Left lung (tissue), 10 donors: ENCODE data around the gene GAS6. TPM values are rescaled to one million over a fixed set of nuclear protein-coding genes. Genes with fewer than 3 reads are reported as not detected.
A peak's percentile ranks its signal among the peaks of the same experiment; 100 is the strongest.
"Not testable (repeated sequence)": the region's sequence is repeated elsewhere in the genome, so short reads cannot be mapped to it uniquely, and the experiment has no call there.

Experiments
- ATAC-seq: fragments of 200-7000 bp; cut with Tn5 transposase; one replicate; pipeline ENCODE4 v1.9.1; 2020; ENCODE audit warnings: moderate library complexity
- DNase-seq, 4 donors: peaks; one replicate each; pipeline ENCODE4 v3.0.0-alpha.2; 2013 to 2020
- H3K27ac ChIP-seq, 2 donors: fragments of 200-600 bp; sonication (generic) in 1 of 2; one replicate each; pipeline versions ENCODE4 v1.5.0 to v1.8.0; 2020 to 2021
- H3K27me3 ChIP-seq, 2 donors: fragments of 200-600 bp; sonication (generic) in 1 of 2; one replicate each; pipeline versions ENCODE4 v1.5.0 to v1.8.0; 2020 to 2021
- H3K36me3 ChIP-seq, 2 donors: fragments of 200-600 bp; sonication (generic) in 1 of 2; one replicate each; pipeline versions ENCODE4 v1.5.0 to v1.8.0; 2020 to 2021
- H3K4me1 ChIP-seq, 2 donors: fragments of 200-600 bp; one replicate each; pipeline ENCODE4 v1.8.0; 2021
- H3K4me3 ChIP-seq, 2 donors: fragments of 200-600 bp; sonication (generic) in 1 of 2; one replicate each; pipeline versions ENCODE4 v1.5.0 to v1.8.0; 2020 to 2021; ENCODE audit warnings: mild to moderate bottlenecking in 1 of 2
- H3K9me3 ChIP-seq, 2 donors: fragments of 200-600 bp; sonication (generic) in 1 of 2; one replicate each; pipeline versions ENCODE4 v1.5.0 to v1.8.0; 2020 to 2021
- intact Hi-C, 2 donors: fragments of 100-400 bp; cut with DNase I; formaldehyde crosslinking; loops; one replicate each; pipeline versions ENCODE4 v1.11.2 to v1.14.2; 2022
- polyA plus RNA-seq, 6 donors: library from polyadenylated mRNA; unstranded; fragments of 120-200 nt; gene quantifications; one replicate each; pipeline ENCODE4 v1.2.1, GENCODE V29; 2013; ENCODE audit not compliant: insufficient read length in 6 of 6
- total RNA-seq, 2 donors: library from RNA; stranded (reverse); fragmentation: NEBNext Ultra II Directional; extraction: Animal tissue kit (Norgen Biotek cat#: 25700); gene quantifications; one replicate each; pipeline ENCODE4 v1.2.1, GENCODE V29; 2021
- TF ChIP-seq, protein P1 (sequence below), 2 donors: fragments of 200-600 bp; sonication (generic) in 1 of 2; IDR thresholded peaks; one replicate each; pipeline versions ENCODE4 v1.5.0 to v1.8.0; 2021; ENCODE audit warnings: antibody characterized with exemption in 2 of 2
- donor health status: DM: no; HTN: yes; CAD: no.
- donor health status: DM: no; HTN: no; CAD: no.

Gene GAS6
- total and polyA plus RNA-seq, 8 donors, result 24.8 to 169 (median 33.5) TPM

DNA sequence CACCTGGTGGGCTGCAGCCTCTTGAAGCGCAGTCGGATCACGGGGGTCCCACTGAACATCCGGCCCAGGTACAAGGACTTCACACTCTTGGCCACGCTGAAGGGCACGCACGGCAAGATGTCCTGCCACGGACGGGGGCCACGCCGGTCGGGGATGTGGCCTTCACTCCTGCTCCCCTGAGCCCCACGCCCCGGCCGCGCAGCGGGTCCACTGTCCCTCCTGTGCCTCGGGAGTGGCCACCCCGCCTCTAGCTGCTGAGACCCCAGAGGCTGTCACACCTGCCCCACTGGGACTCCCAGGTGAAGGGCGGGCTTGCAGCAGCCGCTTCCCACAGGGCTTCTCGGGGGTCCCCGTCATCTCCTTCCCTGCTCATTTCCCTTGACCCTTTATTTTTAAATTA, 31.2 kb downstream of the GAS6 start:
- H3K27me3 ChIP-seq, result no peaks in the 10 kb centered on the region
- H3K9me3 ChIP-seq, result no peaks in the 10 kb centered on the region
- DNase-seq (peak in 1 of 4 donors; percentile 81), ATAC-seq (no peak)
- H3K4me3 ChIP-seq, result no peak overlapping the region
- TF ChIP-seq, protein P1, sequence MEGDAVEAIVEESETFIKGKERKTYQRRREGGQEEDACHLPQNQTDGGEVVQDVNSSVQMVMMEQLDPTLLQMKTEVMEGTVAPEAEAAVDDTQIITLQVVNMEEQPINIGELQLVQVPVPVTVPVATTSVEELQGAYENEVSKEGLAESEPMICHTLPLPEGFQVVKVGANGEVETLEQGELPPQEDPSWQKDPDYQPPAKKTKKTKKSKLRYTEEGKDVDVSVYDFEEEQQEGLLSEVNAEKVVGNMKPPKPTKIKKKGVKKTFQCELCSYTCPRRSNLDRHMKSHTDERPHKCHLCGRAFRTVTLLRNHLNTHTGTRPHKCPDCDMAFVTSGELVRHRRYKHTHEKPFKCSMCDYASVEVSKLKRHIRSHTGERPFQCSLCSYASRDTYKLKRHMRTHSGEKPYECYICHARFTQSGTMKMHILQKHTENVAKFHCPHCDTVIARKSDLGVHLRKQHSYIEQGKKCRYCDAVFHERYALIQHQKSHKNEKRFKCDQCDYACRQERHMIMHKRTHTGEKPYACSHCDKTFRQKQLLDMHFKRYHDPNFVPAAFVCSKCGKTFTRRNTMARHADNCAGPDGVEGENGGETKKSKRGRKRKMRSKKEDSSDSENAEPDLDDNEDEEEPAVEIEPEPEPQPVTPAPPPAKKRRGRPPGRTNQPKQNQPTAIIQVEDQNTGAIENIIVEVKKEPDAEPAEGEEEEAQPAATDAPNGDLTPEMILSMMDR (IDR thresholded peaks at IDR 0.05), result no peak
- peaks cover 7 to 9% of the 10 kb centered on the region in 2 donors for H3K4me1 ChIP-seq
- no peak overlapping the region for H3K27ac ChIP-seq
- intact Hi-C loops, result no loop called here
- peaks cover 0 to 38% of the 10 kb centered on the region in 2 donors for H3K36me3 ChIP-seq

DNA sequence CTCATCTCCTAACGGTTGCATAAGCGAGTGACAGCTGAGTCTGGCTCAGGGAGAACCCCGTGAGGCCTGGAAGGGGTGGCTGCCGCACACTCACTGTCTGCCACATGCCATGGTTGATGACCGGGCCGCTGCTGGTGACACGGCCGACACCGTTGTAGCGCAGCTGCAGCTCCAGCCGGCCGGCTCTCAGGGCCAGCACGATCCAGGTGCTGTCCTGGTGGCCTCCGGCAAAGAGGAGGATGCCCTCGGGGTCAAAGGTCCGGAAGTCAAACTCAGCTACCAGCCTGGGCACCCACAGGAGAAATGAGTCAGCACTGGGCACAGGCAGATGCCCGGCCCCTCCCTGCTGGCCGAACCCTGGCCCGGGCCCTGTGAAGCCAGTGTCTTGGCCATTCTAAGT, 31.7 kb downstream of the GAS6 start:
- intact Hi-C loops, result no loop called here
- Histone ChIP-seq H3K4me1 (peaks cover 3 to 4% of the 10 kb centered on the region in 2 donors), H3K36me3 (peaks cover 0 to 43% of the 10 kb centered on the region in 2 donors), H3K9me3 (no peaks in the 10 kb centered on the region), H3K27me3 (no peaks in the 10 kb centered on the region), H3K4me3 (no peak overlapping the region), H3K27ac (no peak overlapping the region)
- peak in 2 of 4 donors; percentile 25 to 77 for DNase-seq
- TF ChIP-seq, protein P1 (IDR thresholded peaks at IDR 0.05), result no peak
- ATAC-seq, result no peak

DNA sequence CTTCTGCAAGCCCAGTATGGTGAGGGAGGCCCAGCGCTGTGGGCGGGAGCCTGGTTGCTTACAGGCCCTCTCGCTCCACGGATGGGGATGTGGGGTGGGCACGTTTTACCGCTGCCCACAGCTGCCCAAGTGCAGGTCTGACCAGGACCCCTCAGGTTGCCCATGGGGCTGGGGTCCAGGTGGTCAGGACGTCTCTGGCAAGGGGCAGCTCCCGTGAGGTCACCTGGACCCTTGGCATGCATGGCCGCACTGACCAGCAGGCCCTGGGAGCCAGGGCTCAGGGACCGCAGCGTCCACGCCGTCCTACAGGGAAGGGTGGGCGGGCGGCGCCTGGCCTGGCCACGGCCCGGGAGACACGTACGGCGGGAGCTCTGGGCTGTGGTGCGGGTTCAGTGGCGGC, 32.8 kb downstream of the GAS6 start:
- no peak overlapping the region for H3K4me3 ChIP-seq
- ATAC-seq (no peak), DNase-seq (peak in 1 of 4 donors; percentile 71)
- no peaks in the 10 kb centered on the region for H3K27me3 ChIP-seq
- H3K9me3 ChIP-seq, result no peaks in the 10 kb centered on the region
- TF ChIP-seq, protein P1 (IDR thresholded peaks at IDR 0.05), result no peak
- no peaks in the 10 kb centered on the region for H3K4me1 ChIP-seq
- intact Hi-C loops, result no loop called here
- peaks cover 0 to 52% of the 10 kb centered on the region in 2 donors for H3K36me3 ChIP-seq
- H3K27ac ChIP-seq, result no peak overlapping the region

DNA sequence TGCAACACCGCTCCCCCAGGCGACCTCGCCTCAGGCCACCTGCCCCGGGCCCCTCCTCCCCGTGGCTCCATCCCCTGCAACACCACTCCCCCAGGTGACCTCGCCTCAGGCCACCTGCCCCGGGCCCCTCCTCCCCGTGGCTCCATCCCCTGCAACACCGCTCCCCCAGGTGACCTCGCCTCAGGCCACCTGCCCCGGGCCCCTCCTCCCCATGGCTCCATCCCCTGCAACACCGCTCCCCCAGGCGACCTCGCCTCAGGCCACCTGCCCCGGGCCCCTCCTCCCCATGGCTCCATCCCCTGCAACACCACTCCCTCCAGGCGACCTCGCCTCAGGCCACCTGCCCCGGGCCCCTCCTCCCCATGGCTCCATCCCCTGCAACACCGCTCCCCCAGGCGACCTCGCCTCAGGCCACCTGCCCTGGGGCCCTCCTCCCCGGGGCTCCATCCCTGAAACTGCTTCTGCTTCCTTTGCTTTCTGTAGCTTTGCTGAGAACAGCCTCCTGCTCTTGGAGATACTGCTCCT, 33.4 kb downstream of the GAS6 start:
- H3K4me3 ChIP-seq, ATAC-seq, H3K27me3 ChIP-seq, H3K9me3 ChIP-seq, H3K4me1 ChIP-seq, intact Hi-C loops, DNase-seq, H3K27ac ChIP-seq: not testable (repeated sequence)
- peaks cover 0 to 57% of the 10 kb centered on the region in 2 donors for H3K36me3 ChIP-seq

DNA sequence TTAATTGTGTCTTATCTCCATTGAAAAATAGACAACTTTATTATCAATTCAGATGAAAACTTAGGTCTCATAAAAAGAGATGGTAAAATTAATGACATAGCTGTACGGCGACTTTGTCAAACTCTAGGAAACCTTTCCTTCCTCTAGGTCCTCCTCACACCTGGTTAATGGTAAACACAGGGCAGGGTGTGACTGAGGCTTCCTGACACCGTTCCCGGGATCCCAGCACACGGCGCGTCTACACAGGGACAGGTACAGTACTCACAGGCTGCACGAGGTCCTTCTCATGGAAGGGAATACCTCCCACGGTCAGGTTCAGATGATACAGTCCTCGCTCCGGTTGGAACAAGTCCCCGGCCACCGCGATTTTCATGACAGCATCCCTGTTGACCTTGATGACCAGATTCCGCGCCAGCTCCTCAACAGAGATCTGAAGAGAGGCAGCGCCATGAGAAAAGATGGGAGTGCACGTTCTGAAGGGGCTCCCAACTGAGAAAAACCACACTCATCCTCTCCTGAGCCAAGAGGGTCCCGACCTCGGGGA, 35.5 kb downstream of the GAS6 start:
- H3K4me3 ChIP-seq, result no peak overlapping the region
- H3K36me3 ChIP-seq, result peaks cover 0 to 52% of the 10 kb centered on the region in 2 donors
- H3K27ac ChIP-seq, result no peak overlapping the region
- ATAC-seq, result no peak
- DNase-seq, result no peak
- no peaks in the 10 kb centered on the region for H3K9me3 ChIP-seq
- TF ChIP-seq, protein P1 (IDR thresholded peaks at IDR 0.05), result no peak
- intact Hi-C loops, result no loop called here
- H3K4me1 ChIP-seq, result no peaks in the 10 kb centered on the region
- no peaks in the 10 kb centered on the region for H3K27me3 ChIP-seq

DNA sequence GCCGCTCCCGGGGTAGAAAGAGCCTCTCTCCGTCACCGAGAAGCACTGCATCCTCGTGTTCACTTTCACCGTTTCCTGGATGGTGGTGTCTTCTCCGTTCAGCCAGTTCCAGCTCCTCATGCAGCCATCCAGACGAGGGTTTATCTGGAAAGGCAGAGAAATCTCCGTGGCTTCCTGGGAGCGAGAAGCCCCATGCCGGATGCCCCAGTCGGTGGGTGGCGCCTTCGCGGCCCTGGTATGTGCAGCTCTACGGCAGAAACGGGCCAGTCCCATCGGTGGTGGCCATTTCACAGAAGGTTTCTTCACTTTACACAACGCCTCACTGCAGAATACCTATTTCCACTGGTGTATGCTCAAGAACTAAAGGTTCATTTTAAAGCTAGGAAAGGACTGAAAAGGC, 36.9 kb downstream of the GAS6 start:
- Histone ChIP-seq H3K36me3 (peaks cover 0 to 55% of the 10 kb centered on the region in 2 donors), H3K27me3 (no peaks in the 10 kb centered on the region), H3K4me1 (peaks cover 0 to under 1% of the 10 kb centered on the region in 2 donors), H3K4me3 (no peak overlapping the region), H3K27ac (no peak overlapping the region), H3K9me3 (no peaks in the 10 kb centered on the region)
- ATAC-seq (no peak), DNase-seq (no peak)
- TF ChIP-seq, protein P1 (IDR thresholded peaks at IDR 0.05), result no peak
- intact Hi-C loops, result no loop called here

DNA sequence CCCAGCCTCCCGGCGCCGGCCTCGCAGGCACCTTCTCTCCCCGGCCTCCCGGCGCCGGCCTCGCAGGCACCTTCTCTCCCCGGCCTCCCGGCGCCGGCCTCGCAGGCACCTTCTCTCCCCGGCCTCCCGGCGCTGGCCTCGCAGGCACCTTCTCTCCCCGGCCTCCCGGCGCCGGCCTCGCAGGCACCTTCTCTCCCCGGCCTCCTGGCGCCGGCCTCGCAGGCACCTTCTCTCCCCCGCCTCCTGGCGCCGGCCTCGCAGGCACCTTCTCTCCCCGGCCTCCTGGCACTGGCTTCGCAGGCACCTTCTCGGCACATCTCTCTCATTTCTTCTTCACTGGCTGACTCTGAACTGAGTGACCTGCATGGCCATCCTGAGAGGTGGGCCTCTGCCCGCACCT, 37.4 kb downstream of the GAS6 start:
- H3K4me1 ChIP-seq, DNase-seq, ATAC-seq, H3K27me3 ChIP-seq, intact Hi-C loops, H3K4me3 ChIP-seq, H3K27ac ChIP-seq, H3K9me3 ChIP-seq: not testable (repeated sequence)
- peaks cover 0 to 60% of the 10 kb centered on the region in 2 donors for H3K36me3 ChIP-seq
